K562 (cell line): Measurements from ENCODE around the gene KRT14. TPM values are rescaled to one million over a fixed set of nuclear protein-coding genes. Genes with fewer than 3 reads are reported as not detected.

Experiments used
- ATAC-seq: fragments of 200-7000 bp; cut with Tn5 transposase; 3 replicates; pipeline ENCODE4 v1.9.1; 2020; ENCODE audit warnings: moderate library complexity
- BruUV-seq: library from RNA; stranded (reverse); fragments of 400-500 nt; replicated peaks from 2 replicates; lab custom pipeline; 2021; lab: Mats Ljungman, UMichigan
- CTCF ChIA-PET: fragments of 300-600 bp; formaldehyde crosslinking; extraction: SDS; loops from one replicate; lab custom pipeline; 2021; ENCODE audit warnings: low intra/inter-chr PET ratio; lab: Yijun Ruan, JAX
- POLR2A ChIA-PET: fragments of 300-600, 350-650 bp; sonication (Branson Sonifier 250); formaldehyde crosslinking; extraction: SDS; loops from one replicate; lab custom pipeline; 2021; ENCODE audit warnings: antibody characterized with exemption, inconsistent platforms; lab: Yijun Ruan, JAX
- DNase-seq, 4 experiments: peaks; one replicate each; pipeline versions ENCODE4 v3.0.0 to v3.0.0-alpha.2; 2011 to 2018; ENCODE audit warnings: low spot score in 3 of 4, mixed read lengths in 3 of 4; ENCODE audit errors: extremely low read depth in 1 of 4
- FAIRE-seq: peaks from 2 replicates; lab custom pipeline; 2011; peaks lifted over from hg19 to GRCh38; lab: Jason Lieb, UNC
- H2AFZ ChIP-seq: 2 replicates; pipeline ENCODE4 v1.6.0; 2011; ENCODE audit warnings: low read depth, low read length, control low read depth, inconsistent platforms
- H3K27ac ChIP-seq: fragments of 200-600 bp; 3 replicates; pipeline ENCODE4 v1.8.0; 2011; ENCODE audit warnings: low read depth, mild to moderate bottlenecking, control low read depth, inconsistent platforms, low read length, moderate library complexity, mixed read lengths; ENCODE audit errors: extremely low read depth
- H3K27me3 ChIP-seq, 2 experiments: fragments of 300-600 bp in 1 of 2; 2 replicates in 1 of 2; 3 replicates in 1 of 2; pipeline versions ENCODE4 v1.6.0 to v1.8.0; 2011; ENCODE audit warnings: inconsistent platforms in 2 of 2, low read length in 2 of 2, mild to moderate bottlenecking in 1 of 2, mixed read lengths in 1 of 2, moderate library complexity in 1 of 2; ENCODE audit not compliant: control insufficient read depth in 2 of 2, insufficient read depth in 2 of 2
- H3K36me3 ChIP-seq: fragments of 300-600 bp; 3 replicates; pipeline ENCODE4 v1.8.0; 2011; ENCODE audit warnings: mild to moderate bottlenecking, low read length, inconsistent platforms; ENCODE audit not compliant: control insufficient read depth, insufficient read depth
- H3K4me1 ChIP-seq, 2 experiments: fragments of 200-600 bp in 1 of 2; replicated peaks in 1 of 2; 2 replicates in 1 of 2; 3 replicates in 1 of 2; pipeline versions ENCODE4 v1.5.1 to v1.8.0; 2011; ENCODE audit warnings: inconsistent platforms in 2 of 2, low read length in 2 of 2, mild to moderate bottlenecking in 1 of 2, mixed read lengths in 1 of 2, moderate library complexity in 1 of 2; ENCODE audit not compliant: control insufficient read depth in 2 of 2, insufficient read depth in 2 of 2
- H3K4me2 ChIP-seq: 2 replicates; pipeline ENCODE4 v1.6.1; 2011; ENCODE audit warnings: low read length, control low read depth, inconsistent platforms, mixed read lengths; ENCODE audit not compliant: insufficient read depth
- H3K4me3 ChIP-seq: fragments of 200-600 bp; sonication (generic), shearing (Covaris generic); 2 replicates; pipeline ENCODE4 v1.5.1; 2016; ENCODE audit warnings: control low read depth, inconsistent platforms
- H3K79me2 ChIP-seq: fragments of 200-600 bp; 3 replicates; pipeline ENCODE4 v1.8.0; 2011; ENCODE audit warnings: low read length, inconsistent platforms; ENCODE audit not compliant: control insufficient read depth, insufficient read depth
- H3K9ac ChIP-seq, 2 experiments: 2 replicates each; pipeline versions ENCODE4 v1.6.0 to v1.6.1; 2011; ENCODE audit warnings: low read depth in 2 of 2, low read length in 2 of 2, control low read depth in 1 of 2, inconsistent platforms in 1 of 2, mild to moderate bottlenecking in 1 of 2, mixed read lengths in 1 of 2; ENCODE audit not compliant: insufficient read depth in 1 of 2
- H3K9me1 ChIP-seq: one replicate; pipeline ENCODE4 v1.6.0; 2011; ENCODE audit warnings: inconsistent platforms, mild to moderate bottlenecking, low read length, moderate library complexity; ENCODE audit not compliant: control insufficient read depth, insufficient read depth
- H3K9me3 ChIP-seq: replicated peaks from 2 replicates; pipeline ENCODE4 v1.5.1; 2011; ENCODE audit warnings: low read depth, low read length, inconsistent platforms; ENCODE audit not compliant: control insufficient read depth, insufficient read depth
- H4K20me1 ChIP-seq: replicated peaks from 2 replicates; pipeline ENCODE4 v1.6.1; 2011; ENCODE audit warnings: low read length, inconsistent platforms, mixed read lengths; ENCODE audit not compliant: control insufficient read depth, insufficient read depth
- IFI16 ChIP-seq: fragments of 250-450 bp; sonication (Bioruptor Pico); IDR thresholded peaks from 2 replicates; pipeline ENCODE4 v2.1.2; 2022; ENCODE audit warnings: mild to moderate bottlenecking, inconsistent platforms
- LCOR ChIP-seq: sonication (generic); formaldehyde crosslinking; IDR thresholded peaks from 2 replicates; pipeline ENCODE4 v1.8.0; 2022; ENCODE audit warnings: mild to moderate bottlenecking, missing genetic modification reagents
- WGBS: fragments of 100-300 bp; shearing (Covaris generic); methylation state at CpG from one replicate; pipeline ENCODE4 v1.1.6; 2016; ENCODE audit warnings: low coverage, mixed read lengths; ENCODE audit not compliant: insufficient coverage; ENCODE audit errors: missing lambda C conversion rate; 5-methylcytosine and 5-hydroxymethylcytosine counted together
- in situ Hi-C: fragments of 300-500 bp; cut with MboI; formaldehyde crosslinking; loops from 4 replicates; pipeline ENCODE4 v1.15.0; 2018; ENCODE audit warnings: inconsistent platforms, mixed read lengths
- intact Hi-C: fragments of 100-400 bp; cut with micrococcal nuclease; formaldehyde crosslinking; loops from 2 replicates; pipeline ENCODE4 v1.14.2; 2022
- polyA plus RNA-seq, 8 experiments: library from polyadenylated mRNA; depleted of rRNA in 4 of 8; stranded (reverse) in 5 of 8; unstranded in 3 of 8; fragments of >200 nt; fragmentation: Nextera tagmentation in 2 of 8; fragmentation: Illumina TruSeq in 1 of 8; extraction: Ambion mirVana in 2 of 8; extraction: Trizol in 1 of 8; gene quantifications; 2 replicates each; pipeline versions ENCODE4 v1.2.1 to v1.2.3, GENCODE V29; 2011 to 2014; ENCODE audit warnings: inconsistent platforms in 1 of 8, missing spikeins in 1 of 8
- total RNA-seq, 7 experiments: library from RNA; depleted of rRNA in 6 of 7; stranded (reverse); fragments of >200 nt in 6 of 7; fragmentation: Illumina TruSeq in 2 of 7; extraction: Trizol in 2 of 7; gene quantifications; 2 replicates each; pipeline versions ENCODE4 v1.2.1 to v1.2.3, GENCODE V29; 2011 to 2021; ENCODE audit warnings: low replicate concordance in 1 of 7
- TF ChIP-seq, protein P1 (sequence below): fragments of 450-650 bp; formaldehyde crosslinking; IDR thresholded peaks from 2 replicates; pipeline ENCODE4 v1.4.0; 2022; ENCODE audit warnings: missing genetic modification characterization
- TF ChIP-seq, protein P2 (sequence below): sonication (generic); formaldehyde crosslinking; IDR thresholded peaks from 2 replicates; pipeline ENCODE4 v1.8.1; 2022; ENCODE audit warnings: missing genetic modification reagents
- TF ChIP-seq, protein P3 (sequence below): sonication (generic); formaldehyde crosslinking; IDR thresholded peaks from 2 replicates; pipeline ENCODE4 v1.8.1; 2022; ENCODE audit warnings: missing genetic modification reagents

The KRT14 gene
- total and polyA plus RNA-seq, 9 of the 15 experiments (the other 6 are each of a cell fraction or from before 2014, with no cell fraction given): 0.22 TPM; not detected in 8

DNA sequence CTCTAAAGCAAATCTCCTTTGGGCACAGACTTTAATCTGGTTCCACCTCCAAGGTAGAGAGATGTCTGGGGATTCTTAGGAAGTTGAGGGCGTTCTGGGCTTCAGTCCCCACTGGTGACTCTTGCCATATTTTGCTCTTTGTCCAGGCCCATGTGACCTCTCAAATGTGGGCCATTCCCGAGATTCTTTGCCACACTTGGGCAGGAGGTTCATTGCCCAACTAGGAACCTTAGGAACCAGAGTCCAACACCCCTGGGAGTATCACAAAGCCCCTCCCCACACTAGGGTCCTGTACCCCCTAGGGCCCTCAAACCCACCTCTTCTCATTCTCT, 6.5 kb downstream of the KRT14 start:
- Histone ChIP-seq H2AFZ (0 out of 2 replicates have a peak overlapping the region, but pooled peaks have one; percentile 92), H3K9ac (no peak overlapping the region), H3K36me3 (no peaks in the 10 kb centered on the region), H3K4me3 (no peak overlapping the region), H3K4me2 (no peak overlapping the region; the same call in 1 of the 2 replicates), H4K20me1 (no peaks in the 10 kb centered on the region), H3K9me1 (no peaks in the 10 kb centered on the region), H3K4me1 (peaks cover 2 to 9% of the 10 kb centered on the region in 2 experiments; a peak in 3 of 5 replicates), H3K9me3 (no peaks in the 10 kb centered on the region), H3K27me3 (peaks cover under 1 to 28% of the 10 kb centered on the region in 2 experiments; a peak in 3 of 5 replicates), H3K79me2 (no peaks in the 10 kb centered on the region), H3K27ac (no peak overlapping the region)
- TF ChIP-seq IFI16 (CRISPR knock-in tag): no peak
- TF ChIP-seq, protein P1, sequence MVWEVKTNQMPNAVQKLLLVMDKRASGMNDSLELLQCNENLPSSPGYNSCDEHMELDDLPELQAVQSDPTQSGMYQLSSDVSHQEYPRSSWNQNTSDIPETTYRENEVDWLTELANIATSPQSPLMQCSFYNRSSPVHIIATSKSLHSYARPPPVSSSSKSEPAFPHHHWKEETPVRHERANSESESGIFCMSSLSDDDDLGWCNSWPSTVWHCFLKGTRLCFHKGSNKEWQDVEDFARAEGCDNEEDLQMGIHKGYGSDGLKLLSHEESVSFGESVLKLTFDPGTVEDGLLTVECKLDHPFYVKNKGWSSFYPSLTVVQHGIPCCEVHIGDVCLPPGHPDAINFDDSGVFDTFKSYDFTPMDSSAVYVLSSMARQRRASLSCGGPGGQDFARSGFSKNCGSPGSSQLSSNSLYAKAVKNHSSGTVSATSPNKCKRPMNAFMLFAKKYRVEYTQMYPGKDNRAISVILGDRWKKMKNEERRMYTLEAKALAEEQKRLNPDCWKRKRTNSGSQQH (CRISPR knock-in tag): no peak
- TF ChIP-seq, protein P2, sequence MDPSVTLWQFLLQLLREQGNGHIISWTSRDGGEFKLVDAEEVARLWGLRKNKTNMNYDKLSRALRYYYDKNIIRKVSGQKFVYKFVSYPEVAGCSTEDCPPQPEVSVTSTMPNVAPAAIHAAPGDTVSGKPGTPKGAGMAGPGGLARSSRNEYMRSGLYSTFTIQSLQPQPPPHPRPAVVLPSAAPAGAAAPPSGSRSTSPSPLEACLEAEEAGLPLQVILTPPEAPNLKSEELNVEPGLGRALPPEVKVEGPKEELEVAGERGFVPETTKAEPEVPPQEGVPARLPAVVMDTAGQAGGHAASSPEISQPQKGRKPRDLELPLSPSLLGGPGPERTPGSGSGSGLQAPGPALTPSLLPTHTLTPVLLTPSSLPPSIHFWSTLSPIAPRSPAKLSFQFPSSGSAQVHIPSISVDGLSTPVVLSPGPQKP (CRISPR knock-in tag): no peak
- TF ChIP-seq, protein P3, sequence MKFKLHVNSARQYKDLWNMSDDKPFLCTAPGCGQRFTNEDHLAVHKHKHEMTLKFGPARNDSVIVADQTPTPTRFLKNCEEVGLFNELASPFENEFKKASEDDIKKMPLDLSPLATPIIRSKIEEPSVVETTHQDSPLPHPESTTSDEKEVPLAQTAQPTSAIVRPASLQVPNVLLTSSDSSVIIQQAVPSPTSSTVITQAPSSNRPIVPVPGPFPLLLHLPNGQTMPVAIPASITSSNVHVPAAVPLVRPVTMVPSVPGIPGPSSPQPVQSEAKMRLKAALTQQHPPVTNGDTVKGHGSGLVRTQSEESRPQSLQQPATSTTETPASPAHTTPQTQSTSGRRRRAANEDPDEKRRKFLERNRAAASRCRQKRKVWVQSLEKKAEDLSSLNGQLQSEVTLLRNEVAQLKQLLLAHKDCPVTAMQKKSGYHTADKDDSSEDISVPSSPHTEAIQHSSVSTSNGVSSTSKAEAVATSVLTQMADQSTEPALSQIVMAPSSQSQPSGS (CRISPR knock-in tag): no peak
- TF ChIP-seq LCOR: no peak
- intact Hi-C loops: no loop called here
- ChIA-PET CTCF (interaction anchor here (1.9 to 3.6 kb wide), 3 partner anchors 31 to 83 kb away, joined by 7 to 21 read pairs (median 17); no protein-coding TSS in a partner anchor), POLR2A (no interaction called here)
- no peak for DNase-seq
- FAIRE-seq: peak; percentile 29
- WGBS: 8% methylated on average over 2 of the region's 2 CpGs
- no TSS peak for BruUV-seq
- in situ Hi-C loops: no loop called here
- no peak for ATAC-seq
